ENCODE data around the gene IGLON5.

Gene IGLON5

DNA sequence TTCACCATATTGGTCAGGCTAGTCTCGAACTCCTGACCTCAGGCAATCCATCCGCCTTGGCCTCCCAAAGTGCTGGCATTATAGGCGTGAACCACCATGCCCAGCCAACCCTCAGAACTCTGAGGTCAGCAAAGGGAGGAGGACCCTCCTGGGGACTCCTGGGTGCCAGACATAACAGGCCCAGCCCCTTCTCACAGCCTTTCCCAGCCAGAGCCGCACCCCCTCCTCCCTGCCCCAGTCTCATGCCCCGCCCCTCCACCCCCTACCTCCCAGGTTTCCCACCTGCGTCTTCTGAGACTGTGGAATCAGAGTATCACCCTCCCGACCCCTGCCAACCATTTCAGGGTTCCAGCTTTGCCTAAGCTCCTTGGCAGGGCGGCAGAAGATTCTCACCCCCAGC, 5.2 kb downstream of the IGLON5 start:
- TF ChIP-seq CTCF (conservative IDR thresholded peaks at IDR 0.05; ENCODE audit: low read depth, low read length) = no peak
- DNase-seq (ENCODE audit: low read depth) = no peak
- H3K4me3 ChIP-seq (ENCODE audit: low read depth, low read length) = no peak overlapping the region

- DNase-seq (ENCODE audit: low read depth) = no peak
- no peak overlapping the region for H3K4me3 ChIP-seq (ENCODE audit: low read depth, low read length)
- TF ChIP-seq CTCF (conservative IDR thresholded peaks at IDR 0.05; ENCODE audit: low read depth, low read length) = no peak
Measured at GRCh38 chr19:51317376-51317775, 5.9 kb downstream of the IGLON5 start.

DNA sequence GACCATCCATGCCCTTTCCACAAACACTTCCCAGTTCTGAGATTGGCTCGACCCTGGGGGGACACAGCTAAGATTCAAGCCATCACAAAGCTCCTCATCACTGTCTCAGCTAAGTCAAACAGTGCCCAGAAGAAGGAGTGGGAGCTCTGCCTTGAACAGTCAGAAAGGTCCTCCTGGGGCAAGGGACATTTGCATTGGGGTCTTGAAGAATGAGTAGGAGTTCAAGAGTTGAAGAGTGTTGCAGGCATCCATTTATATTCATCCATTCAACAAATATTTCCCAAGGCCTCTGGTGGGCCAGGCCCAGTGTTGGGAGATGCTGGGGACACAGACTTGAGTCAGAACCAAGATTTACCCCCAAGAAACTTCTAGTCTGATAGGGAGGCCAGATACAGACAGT, 6.5 kb downstream of the IGLON5 start:
- TF ChIP-seq CTCF (conservative IDR thresholded peaks at IDR 0.05; ENCODE audit: low read depth, low read length) = no peak
- DNase-seq (ENCODE audit: low read depth) = no peak
- no peak overlapping the region for H3K4me3 ChIP-seq (ENCODE audit: low read depth, low read length)

- no peak for TF ChIP-seq CTCF (conservative IDR thresholded peaks at IDR 0.05; ENCODE audit: low read depth, low read length)
- no peak overlapping the region for H3K4me3 ChIP-seq (ENCODE audit: low read depth, low read length)
- no peak for DNase-seq (ENCODE audit: low read depth)
Measured at GRCh38 chr19:51318687-51319648, 7.5 kb downstream of the IGLON5 start.

GRCh38 chr19:51319649-51320279, 8.3 kb downstream of the IGLON5 start:
- no peak for TF ChIP-seq CTCF (conservative IDR thresholded peaks at IDR 0.05; ENCODE audit: low read depth, low read length)
- no peak for DNase-seq (ENCODE audit: low read depth)
- no peak overlapping the region for H3K4me3 ChIP-seq (ENCODE audit: low read depth, low read length)

DNA sequence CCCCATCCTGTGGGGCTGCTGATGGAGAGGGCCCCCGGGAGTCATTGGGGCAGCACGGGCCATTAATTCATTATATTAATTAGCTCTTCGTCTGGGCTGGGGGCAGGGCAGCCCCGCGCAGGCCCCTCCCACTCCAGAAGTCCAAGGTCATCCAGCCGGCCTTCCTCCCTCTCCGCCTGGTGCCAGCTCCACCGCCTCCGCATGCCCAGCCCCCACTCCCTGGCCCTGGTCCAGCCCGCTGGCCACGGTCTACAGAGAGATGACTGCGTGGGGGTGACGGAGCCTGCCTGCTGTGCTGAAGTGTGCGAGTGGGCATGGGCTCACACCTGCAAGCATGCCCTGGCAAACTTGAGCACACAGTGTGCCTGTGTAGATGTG, 8.8 kb downstream of the IGLON5 start:
- DNase-seq (ENCODE audit: low read depth) = no peak
- no peak overlapping the region for H3K4me3 ChIP-seq (ENCODE audit: low read depth, low read length)
- TF ChIP-seq CTCF (conservative IDR thresholded peaks at IDR 0.05; ENCODE audit: low read depth, low read length) = no peak

Data from choroid plexus epithelial cell (primary cell).